Naive B cell (primary cell): ENCODE measurements around the gene SNED1. TPM values are rescaled to one million over a fixed set of nuclear protein-coding genes. Genes with fewer than 3 reads are reported as not detected.
A peak's percentile ranks its signal among the peaks of the same experiment; 100 is the strongest.

Experiments
- ATAC-seq, 2 donors: fragments of 150-1000 bp; cut with Tn5 transposase; 2 replicates each; pipeline ENCODE4 v1.10.0; 2021; ENCODE audit warnings: low read depth in 2 of 2, mild to moderate bottlenecking in 2 of 2, moderate library complexity in 2 of 2
- DNase-seq: peaks from one replicate; pipeline ENCODE4 v3.0.0; 2022
- H3K27ac Mint-ChIP-seq, 6 donors: one replicate each; pipeline ENCODE4 v1.8.0; 2020 to 2022; ENCODE audit warnings: mild to moderate bottlenecking in 6 of 6, mixed read lengths in 6 of 6, moderate library complexity in 5 of 6, inconsistent platforms in 2 of 6
- H3K27me3 Mint-ChIP-seq, 3 donors: one replicate each; pipeline ENCODE4 v1.8.0; 2021 to 2022; ENCODE audit warnings: mixed read lengths in 3 of 3, mild to moderate bottlenecking in 1 of 3
- H3K36me3 Mint-ChIP-seq, 2 donors: one replicate each; pipeline ENCODE4 v1.8.0; 2020 to 2022; ENCODE audit warnings: mixed read lengths in 2 of 2, inconsistent platforms in 1 of 2, mild to moderate bottlenecking in 1 of 2
- H3K4me1 Mint-ChIP-seq, 3 donors: one replicate each; pipeline ENCODE4 v1.8.0; 2020 to 2022; ENCODE audit warnings: mixed read lengths in 3 of 3, inconsistent platforms in 1 of 3, mild to moderate bottlenecking in 1 of 3, moderate library complexity in 1 of 3
- H3K4me3 Mint-ChIP-seq, 8 donors: one replicate each; pipeline ENCODE4 v1.8.0; 2020 to 2022; ENCODE audit warnings: mild to moderate bottlenecking in 8 of 8, mixed read lengths in 8 of 8, moderate library complexity in 8 of 8, inconsistent platforms in 2 of 8
- H3K9me3 Mint-ChIP-seq, 7 donors: one replicate each; pipeline ENCODE4 v1.8.0; 2020 to 2022; ENCODE audit warnings: mixed read lengths in 7 of 7, mild to moderate bottlenecking in 5 of 7, inconsistent platforms in 2 of 7, moderate library complexity in 1 of 7
- polyA plus RNA-seq, 6 donors: library from polyadenylated mRNA; unstranded; fragments of 300-500 nt; fragmentation: Illumina TruSeq; gene quantifications; one replicate each; pipeline ENCODE4 v1.2.3, GENCODE V29; 2021; ENCODE audit warnings: low read depth in 6 of 6

Gene SNED1
- polyA plus RNA-seq, 6 donors from 2014 or later, result 0.75 to 3.2 (median 1.3) TPM

- H3K4me3 Mint-ChIP-seq, result no peak overlapping the region
- DNase-seq, result no peak
- no peaks in the 10 kb centered on the region for H3K27me3 Mint-ChIP-seq
- peaks cover 18 to 48% of the 10 kb centered on the region in 2 donors for H3K36me3 Mint-ChIP-seq
- H3K27ac Mint-ChIP-seq, result peak overlapping the region in 2 of 6 donors; percentile 59 to 79
- H3K9me3 Mint-ChIP-seq, result no peaks in the 10 kb centered on the region
- peaks cover 2 to 8% (median 7%) of the 10 kb centered on the region in 3 donors for H3K4me1 Mint-ChIP-seq
- no peak for ATAC-seq
These were observed 118.5 kb downstream of the SNED1 start for GRCh38 chr2:241116606-241117560.

- DNase-seq (no peak), ATAC-seq (no peak)
- Mint-ChIP-seq H3K36me3 (peaks cover 23 to 48% of the 10 kb centered on the region in 2 donors), H3K4me1 (no peaks in the 10 kb centered on the region), H3K27me3 (no peaks in the 10 kb centered on the region), H3K9me3 (no peaks in the 10 kb centered on the region), H3K4me3 (no peak overlapping the region), H3K27ac (no peak overlapping the region)
These were observed 120.5 kb downstream of the SNED1 start for GRCh38 chr2:241118737-241119505.

GRCh38 chr2:241120440-241120839 lies 122.0 kb downstream of the SNED1 start:
- DNase-seq (no peak), ATAC-seq (no peak)
- Mint-ChIP-seq H3K4me1 (peaks cover 0 to 1% (median 0%) of the 10 kb centered on the region in 3 donors), H3K27me3 (no peaks in the 10 kb centered on the region), H3K27ac (peak overlapping the region in 2 of 6 donors; percentile 33 to 69), H3K9me3 (no peaks in the 10 kb centered on the region), H3K4me3 (no peak overlapping the region), H3K36me3 (peaks cover 12 to 36% of the 10 kb centered on the region in 2 donors)

GRCh38 chr2:241121008-241121407 lies 122.6 kb downstream of the SNED1 start:
- H3K4me3 Mint-ChIP-seq, result no peak overlapping the region
- H3K4me1 Mint-ChIP-seq, result peaks cover 0 to 6% (median 6%) of the 10 kb centered on the region in 3 donors
- no peaks in the 10 kb centered on the region for H3K27me3 Mint-ChIP-seq
- peaks cover 12 to 34% of the 10 kb centered on the region in 2 donors for H3K36me3 Mint-ChIP-seq
- H3K9me3 Mint-ChIP-seq, result no peaks in the 10 kb centered on the region
- ATAC-seq (no peak), DNase-seq (no peak)
- peak overlapping the region in 2 of 6 donors; percentile 50 to 69 for H3K27ac Mint-ChIP-seq

- peaks cover 12 to 23% of the 10 kb centered on the region in 2 donors for H3K36me3 Mint-ChIP-seq
- H3K4me3 Mint-ChIP-seq, result no peak overlapping the region
- peak overlapping the region in 2 of 6 donors; percentile 9 to 69 for H3K27ac Mint-ChIP-seq
These were observed 124.1 kb downstream of the SNED1 start for GRCh38 chr2:241122376-241123002.

GRCh38 chr2:241123816-241124536 lies 125.6 kb downstream of the SNED1 start:
- H3K9me3 Mint-ChIP-seq, result peaks cover 0 to 3% (median 0%) of the 10 kb centered on the region in 7 donors
- peaks cover 12 to 15% of the 10 kb centered on the region in 2 donors for H3K36me3 Mint-ChIP-seq
- ATAC-seq (no peak), DNase-seq (no peak)
- H3K4me3 Mint-ChIP-seq, result peak overlapping the region in 1 of 8 donors; percentile 35
- peak overlapping the region in 4 of 6 donors; percentile 18 to 90 (median 62) for H3K27ac Mint-ChIP-seq
- H3K27me3 Mint-ChIP-seq, result no peaks in the 10 kb centered on the region
- peaks cover 16 to 33% (median 26%) of the 10 kb centered on the region in 3 donors for H3K4me1 Mint-ChIP-seq

More at GRCh38 chr2:241122376-241123002, 124.1 kb downstream of the SNED1 start:
- Mint-ChIP-seq H3K9me3 (no peaks in the 10 kb centered on the region), H3K27me3 (no peaks in the 10 kb centered on the region), H3K4me1 (peaks cover 3 to 19% (median 16%) of the 10 kb centered on the region in 3 donors)
- ATAC-seq (no peak), DNase-seq (no peak)

GRCh38 chr2:241125626-241126025 lies 127.2 kb downstream of the SNED1 start:
- Mint-ChIP-seq H3K36me3 (peaks cover 8 to 12% of the 10 kb centered on the region in 2 donors), H3K4me3 (peak overlapping the region in 4 of 8 donors; percentile 29 to 60 (median 40)), H3K27me3 (no peaks in the 10 kb centered on the region), H3K27ac (peak overlapping the region; percentile 22 to 100 (median 90)), H3K9me3 (peaks cover 0 to 3% (median 0%) of the 10 kb centered on the region in 7 donors), H3K4me1 (peaks cover 20 to 37% (median 30%) of the 10 kb centered on the region in 3 donors)
- no peak for ATAC-seq
- no peak for DNase-seq

- Mint-ChIP-seq H3K27me3 (no peaks in the 10 kb centered on the region), H3K27ac (peak overlapping the region; percentile 63 to 100 (median 84)), H3K4me1 (peaks cover 24 to 37% (median 30%) of the 10 kb centered on the region in 3 donors), H3K4me3 (peak overlapping the region in 1 of 8 donors; percentile 50), H3K36me3 (peaks cover 2 to 8% of the 10 kb centered on the region in 2 donors), H3K9me3 (peaks cover 0 to 3% (median 0%) of the 10 kb centered on the region in 7 donors)
- ATAC-seq (no peak), DNase-seq (no peak)
These were observed 127.8 kb downstream of the SNED1 start for GRCh38 chr2:241126201-241126611.

GRCh38 chr2:241126771-241127202 lies 128.4 kb downstream of the SNED1 start:
- no peak for DNase-seq
- peaks cover 24 to 37% (median 30%) of the 10 kb centered on the region in 3 donors for H3K4me1 Mint-ChIP-seq
- H3K27ac Mint-ChIP-seq, result peak overlapping the region; percentile 63 to 100 (median 99)
- no peak for ATAC-seq
- H3K4me3 Mint-ChIP-seq, result peak overlapping the region in 3 of 8 donors; percentile 15 to 82 (median 69)
- peaks cover 0 to 6% of the 10 kb centered on the region in 2 donors for H3K36me3 Mint-ChIP-seq
- H3K27me3 Mint-ChIP-seq, result no peaks in the 10 kb centered on the region
- H3K9me3 Mint-ChIP-seq, result peaks cover 0 to 3% (median 0%) of the 10 kb centered on the region in 7 donors

- Mint-ChIP-seq H3K4me3 (peak overlapping the region in 5 of 8 donors; percentile 50 to 85 (median 72)), H3K27me3 (no peaks in the 10 kb centered on the region), H3K27ac (peak overlapping the region; percentile 94 to 100 (median 99)), H3K9me3 (peaks cover 0 to 3% (median 0%) of the 10 kb centered on the region in 7 donors), H3K4me1 (peaks cover 24 to 42% (median 30%) of the 10 kb centered on the region in 3 donors), H3K36me3 (peaks cover 4 to 9% of the 10 kb centered on the region in 2 donors)
- DNase-seq (no peak), ATAC-seq (no peak)
These were observed 129.8 kb downstream of the SNED1 start for GRCh38 chr2:241128266-241128665.

- Mint-ChIP-seq H3K27me3 (no peaks in the 10 kb centered on the region), H3K4me3 (peak overlapping the region in 3 of 8 donors; percentile 26 to 82 (median 66)), H3K4me1 (peaks cover 24 to 42% (median 30%) of the 10 kb centered on the region in 3 donors), H3K36me3 (peaks cover 4 to 10% of the 10 kb centered on the region in 2 donors), H3K27ac (peak overlapping the region; percentile 77 to 100 (median 91)), H3K9me3 (peaks cover 0 to 3% (median 0%) of the 10 kb centered on the region in 7 donors)
- ATAC-seq (no peak), DNase-seq (no peak)
These were observed 130.9 kb downstream of the SNED1 start for GRCh38 chr2:241129086-241129871.
